ENCODE data around the gene ERC2. TPM values are rescaled to one million over a fixed set of nuclear protein-coding genes. Genes with fewer than 3 reads are reported as not detected.
"Not testable (repeated sequence)": the region's sequence is repeated elsewhere in the genome, so short reads cannot be mapped to it uniquely, and the experiment has no call there.

Gene ERC2
- total and polyA plus RNA-seq, 12 donors, result 0.22 to 4.2 (median 1.7) TPM

DNA sequence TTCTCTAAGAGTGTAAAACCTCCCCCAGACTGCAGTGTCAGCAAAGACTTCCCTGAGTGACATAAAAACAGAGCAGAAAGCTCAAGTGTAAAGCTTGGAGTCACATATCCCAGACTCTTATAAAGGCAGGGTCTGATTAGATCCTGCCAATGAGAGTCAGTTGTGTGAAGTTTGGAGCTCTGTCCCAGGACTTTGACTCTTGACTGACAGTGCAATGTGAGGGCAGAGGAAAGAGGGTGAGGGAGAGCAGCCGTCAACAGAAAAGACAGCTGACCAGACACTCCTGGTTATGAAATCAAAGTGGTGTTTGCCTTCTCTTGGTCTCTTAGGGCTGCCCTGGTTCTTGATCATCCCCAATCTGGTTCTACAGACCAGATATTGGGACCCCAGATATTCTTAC, 393.2 kb downstream of the ERC2 start:
- Histone ChIP-seq H3K36me3 (no peaks in the 10 kb centered on the region), H3K27me3 (peaks cover 0 to 11% (median 0%) of the 10 kb centered on the region in 7 donors), H3K4me3 (no peak overlapping the region), H3K9me3 (no peaks in the 10 kb centered on the region), H3K4me1 (no peaks in the 10 kb centered on the region), H3K27ac (no peak overlapping the region)
- intact Hi-C loops (cut with DNase I), result loop anchor here in 1 of 10 donors (5.0 kb wide), 1 partner anchor 1453 kb away; no protein-coding TSS in a partner anchor
- 25 to 55% methylated on average over 1 of the region's 1 CpG for WGBS, 2 donors
- ATAC-seq (peak in 1 of 8 donors; percentile 51), DNase-seq (no peak)
- TF ChIP-seq, protein P1, sequence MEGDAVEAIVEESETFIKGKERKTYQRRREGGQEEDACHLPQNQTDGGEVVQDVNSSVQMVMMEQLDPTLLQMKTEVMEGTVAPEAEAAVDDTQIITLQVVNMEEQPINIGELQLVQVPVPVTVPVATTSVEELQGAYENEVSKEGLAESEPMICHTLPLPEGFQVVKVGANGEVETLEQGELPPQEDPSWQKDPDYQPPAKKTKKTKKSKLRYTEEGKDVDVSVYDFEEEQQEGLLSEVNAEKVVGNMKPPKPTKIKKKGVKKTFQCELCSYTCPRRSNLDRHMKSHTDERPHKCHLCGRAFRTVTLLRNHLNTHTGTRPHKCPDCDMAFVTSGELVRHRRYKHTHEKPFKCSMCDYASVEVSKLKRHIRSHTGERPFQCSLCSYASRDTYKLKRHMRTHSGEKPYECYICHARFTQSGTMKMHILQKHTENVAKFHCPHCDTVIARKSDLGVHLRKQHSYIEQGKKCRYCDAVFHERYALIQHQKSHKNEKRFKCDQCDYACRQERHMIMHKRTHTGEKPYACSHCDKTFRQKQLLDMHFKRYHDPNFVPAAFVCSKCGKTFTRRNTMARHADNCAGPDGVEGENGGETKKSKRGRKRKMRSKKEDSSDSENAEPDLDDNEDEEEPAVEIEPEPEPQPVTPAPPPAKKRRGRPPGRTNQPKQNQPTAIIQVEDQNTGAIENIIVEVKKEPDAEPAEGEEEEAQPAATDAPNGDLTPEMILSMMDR (IDR thresholded peaks at IDR 0.05), result no peak

DNA sequence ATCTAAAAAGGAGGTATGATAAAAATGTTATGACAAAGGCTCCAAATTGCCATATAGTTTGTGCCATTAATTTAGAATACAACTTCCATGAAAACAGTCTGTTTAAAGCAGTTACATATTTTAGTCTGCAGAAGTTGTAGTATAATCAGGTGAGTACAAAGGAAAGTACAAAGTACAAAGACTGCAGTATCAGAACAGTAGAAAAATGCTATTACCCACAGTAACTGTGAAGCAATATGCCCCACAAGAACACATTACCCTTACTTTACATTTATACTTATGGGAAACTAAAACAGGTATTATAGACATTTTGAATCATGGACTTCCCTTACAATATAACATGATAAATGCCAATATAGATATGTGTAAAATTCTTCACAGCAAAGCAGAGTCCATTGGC, 398.5 kb downstream of the ERC2 start:
- intact Hi-C loops (cut with DNase I), result no loop called here
- DNase-seq (no peak), ATAC-seq (no peak)
- Histone ChIP-seq H3K27me3 (peaks cover 0 to 13% (median 0%) of the 10 kb centered on the region in 7 donors), H3K27ac (no peak overlapping the region), H3K4me1 (no peaks in the 10 kb centered on the region), H3K36me3 (no peaks in the 10 kb centered on the region), H3K4me3 (no peak overlapping the region), H3K9me3 (peaks cover 0 to 30% (median 0%) of the 10 kb centered on the region in 11 donors)
- TF ChIP-seq, protein P1 (IDR thresholded peaks at IDR 0.05), result no peak

DNA sequence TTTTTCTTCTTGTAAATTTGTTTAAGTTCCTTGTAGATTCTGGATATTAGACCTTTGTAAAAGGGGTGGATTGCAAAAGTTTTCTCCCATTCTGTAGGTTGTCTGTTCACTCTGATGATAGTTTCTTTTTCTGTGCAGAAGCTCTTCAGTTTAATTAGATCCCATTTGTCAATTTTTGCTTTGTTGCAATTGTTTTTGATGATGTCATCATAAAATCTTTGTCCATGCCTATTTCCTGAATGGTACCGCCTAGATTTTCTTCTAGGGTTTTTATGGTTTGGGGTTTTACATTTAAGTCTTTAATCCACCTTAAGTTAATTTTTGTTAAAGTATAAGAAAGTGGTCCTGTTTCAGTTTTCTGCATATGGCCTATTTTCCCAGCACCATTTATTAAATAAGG, 401.9 kb downstream of the ERC2 start:
- Histone ChIP-seq H3K27me3 (peaks cover 0 to 12% (median 0%) of the 10 kb centered on the region in 7 donors), H3K9me3 (peaks cover 0 to 30% (median 0%) of the 10 kb centered on the region in 11 donors)
- H3K36me3 ChIP-seq; ATAC-seq; H3K4me3 ChIP-seq; H3K27ac ChIP-seq; DNase-seq; intact Hi-C loops (cut with DNase I); H3K4me1 ChIP-seq: not testable (repeated sequence)
- WGBS, 2 donors, result 92 to 99% methylated on average over 1 of the region's 1 CpG

DNA sequence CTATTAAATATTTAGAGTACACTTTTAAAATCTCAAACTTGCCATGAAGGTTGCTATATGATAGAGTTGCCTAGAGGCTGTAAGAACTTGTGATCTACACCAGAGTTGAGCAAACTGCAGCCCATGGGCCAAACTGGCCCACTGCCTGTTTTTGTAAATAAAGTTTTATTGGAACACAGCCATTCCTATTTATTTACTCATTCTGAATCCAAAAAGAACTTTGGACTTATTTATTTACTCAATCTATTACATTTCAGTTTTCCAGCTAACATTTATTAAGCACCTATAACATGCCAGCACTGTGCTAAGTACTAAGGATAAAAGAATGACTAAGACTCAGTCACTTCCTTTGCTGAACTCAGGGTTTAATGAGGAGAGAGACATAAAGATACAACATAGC, 403.6 kb downstream of the ERC2 start:
- intact Hi-C loops (cut with DNase I), result no loop called here
- Histone ChIP-seq H3K27ac (no peak overlapping the region), H3K4me1 (no peaks in the 10 kb centered on the region), H3K9me3 (peaks cover 0 to 30% (median 0%) of the 10 kb centered on the region in 11 donors), H3K4me3 (no peak overlapping the region), H3K36me3 (no peaks in the 10 kb centered on the region), H3K27me3 (peaks cover 0 to 6% (median 0%) of the 10 kb centered on the region in 7 donors)
- DNase-seq, result no peak
- TF ChIP-seq, protein P1 (IDR thresholded peaks at IDR 0.05), result no peak
- ATAC-seq, result no peak

DNA sequence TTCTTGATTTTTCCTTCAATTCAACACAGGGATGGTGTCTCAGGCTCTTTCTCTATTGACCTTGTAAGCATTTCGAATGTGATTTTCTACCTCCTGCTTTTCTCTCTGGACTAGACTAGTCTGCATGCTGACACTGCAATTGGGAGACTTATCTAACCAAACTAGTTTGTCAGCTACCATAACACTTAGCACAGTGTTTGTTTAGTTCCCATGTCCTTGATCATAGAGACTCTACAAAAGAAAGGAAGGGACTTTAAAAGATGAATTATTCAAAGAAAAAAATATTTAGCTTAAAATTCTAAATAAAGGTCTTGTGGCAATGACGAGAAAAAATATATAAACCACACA, 407.0 kb downstream of the ERC2 start:
- H3K27ac ChIP-seq, result no peak overlapping the region
- H3K9me3 ChIP-seq, result peaks cover 0 to 10% (median 0%) of the 10 kb centered on the region in 11 donors
- no peak overlapping the region for H3K4me3 ChIP-seq
- intact Hi-C loops (cut with DNase I), result no loop called here
- no peaks in the 10 kb centered on the region for H3K4me1 ChIP-seq
- DNase-seq (no peak), ATAC-seq (no peak)
- no peaks in the 10 kb centered on the region for H3K36me3 ChIP-seq
- TF ChIP-seq, protein P1 (IDR thresholded peaks at IDR 0.05), result no peak
- H3K27me3 ChIP-seq, result peaks cover 0 to 3% (median 0%) of the 10 kb centered on the region in 7 donors
- 66 to 83% methylated on average over 2 of the region's 2 CpGs for WGBS, 2 donors

Measured in heart right ventricle (tissue), 16 donors.